Neuronal stem cell (in vitro differentiated cells): ENCODE measurements around the gene ACBD3.

ENCODE experiments used
- DNase-seq: peaks from one replicate; pipeline ENCODE4 v3.0.0-alpha.2; 2013; ENCODE audit warnings: low spot score
- H2AFZ ChIP-seq: one replicate; pipeline ENCODE4 v1.6.1; 2013; ENCODE audit warnings: mild to moderate bottlenecking, low read length, inconsistent platforms
- H2AK5ac ChIP-seq: 2 replicates; pipeline ENCODE4 v1.6.1; 2013; ENCODE audit warnings: low read depth, mild to moderate bottlenecking, inconsistent platforms, low read length, moderate library complexity, mixed read lengths
- H2BK120ac ChIP-seq: 2 replicates; pipeline ENCODE4 v1.6.1; 2013; ENCODE audit warnings: low read depth, mild to moderate bottlenecking, inconsistent platforms, low read length, moderate library complexity, mixed read lengths
- H2BK12ac ChIP-seq: one replicate; pipeline ENCODE4 v1.6.1; 2013; ENCODE audit warnings: low read length, inconsistent platforms
- H2BK15ac ChIP-seq: 2 replicates; pipeline ENCODE4 v1.6.1; 2013; ENCODE audit warnings: mild to moderate bottlenecking, low read length, inconsistent platforms, mixed read lengths
- H2BK5ac ChIP-seq: one replicate; pipeline ENCODE4 v1.6.1; 2013; ENCODE audit warnings: inconsistent platforms, mild to moderate bottlenecking, low read length, moderate library complexity
- H3K14ac ChIP-seq: one replicate; pipeline ENCODE4 v1.6.1; 2013; ENCODE audit warnings: low read length, inconsistent platforms
- H3K18ac ChIP-seq: 2 replicates; pipeline ENCODE4 v1.6.1; 2013; ENCODE audit warnings: low read length, inconsistent platforms
- H3K23ac ChIP-seq: 2 replicates; pipeline ENCODE4 v1.6.1; 2013; ENCODE audit warnings: low read depth, mild to moderate bottlenecking, mixed read lengths, low read length, inconsistent platforms; ENCODE audit not compliant: poor library complexity
- H3K27ac ChIP-seq: replicated peaks from 3 replicates; pipeline ENCODE4 v1.5.1; 2013; ENCODE audit warnings: low read length, inconsistent platforms
- H3K27me3 ChIP-seq, 3 experiments: 2 replicates each; pipeline ENCODE4 v1.6.1; 2013; ENCODE audit warnings: low read length in 3 of 3, mild to moderate bottlenecking in 2 of 3, inconsistent platforms in 1 of 3, low read depth in 1 of 3, mixed read lengths in 1 of 3, moderate library complexity in 1 of 3; ENCODE audit not compliant: control insufficient read depth in 3 of 3, insufficient read depth in 3 of 3
- H3K36me3 ChIP-seq, 2 donors: replicated peaks in 1 of 2; 2 replicates each; pipeline ENCODE4 v1.6.1; 2013; ENCODE audit warnings: low read length in 2 of 2; ENCODE audit not compliant: control insufficient read depth in 2 of 2, insufficient read depth in 2 of 2
- H3K4ac ChIP-seq: 2 replicates; pipeline ENCODE4 v1.6.1; 2013; ENCODE audit warnings: inconsistent platforms, mild to moderate bottlenecking, low read length, moderate library complexity
- H3K4me1 ChIP-seq, 2 donors: 1 replicate in 1 of 2; 2 replicates in 1 of 2; pipeline ENCODE4 v1.6.1; 2013; ENCODE audit warnings: low read length in 2 of 2, low read depth in 1 of 2; ENCODE audit not compliant: control insufficient read depth in 2 of 2, insufficient read depth in 1 of 2
- H3K4me2 ChIP-seq: one replicate; pipeline ENCODE4 v1.6.1; 2013; ENCODE audit warnings: mild to moderate bottlenecking, low read length, inconsistent platforms; ENCODE audit not compliant: insufficient read depth, poor library complexity, severe bottlenecking
- H3K4me3 ChIP-seq, 2 donors: 2 replicates each; pipeline ENCODE4 v1.5.1; 2013; ENCODE audit warnings: low read length in 2 of 2, mild to moderate bottlenecking in 2 of 2, inconsistent platforms in 1 of 2, moderate library complexity in 1 of 2
- H3K79me1 ChIP-seq: one replicate; pipeline ENCODE4 v1.6.1; 2013; ENCODE audit warnings: low read depth, mild to moderate bottlenecking, inconsistent platforms, low read length, moderate library complexity
- H3K9ac ChIP-seq: one replicate; pipeline ENCODE4 v1.6.1; 2013; ENCODE audit warnings: mild to moderate bottlenecking, low read depth, low read length, inconsistent platforms; ENCODE audit not compliant: poor library complexity
- H3K9me3 ChIP-seq, 2 donors: replicated peaks in 1 of 2; 2 replicates each; pipeline versions ENCODE3 to v1.6.1; 2013; ENCODE audit warnings: low read length in 2 of 2, mild to moderate bottlenecking in 2 of 2, inconsistent platforms in 1 of 2, low read depth in 1 of 2, mixed read lengths in 1 of 2, moderate library complexity in 1 of 2; ENCODE audit not compliant: control insufficient read depth in 2 of 2, insufficient read depth in 1 of 2
- H4K8ac ChIP-seq: one replicate; pipeline ENCODE4 v1.6.1; 2013; ENCODE audit warnings: low read depth, mild to moderate bottlenecking, inconsistent platforms, low read length, moderate library complexity
- H4K91ac ChIP-seq: one replicate; pipeline ENCODE4 v1.6.1; 2013; ENCODE audit warnings: low read length, low read depth, mild to moderate bottlenecking, inconsistent platforms; ENCODE audit not compliant: poor library complexity
- WGBS, 2 donors: extraction: QIAGEN DNeasy Blood & Tissue Kit; methylation state at CpG; one replicate each; pipeline ENCODE4 v1.1.7; 2013; ENCODE audit warnings: missing lambda C conversion rate in 2 of 2, mixed read lengths in 1 of 2; ENCODE audit not compliant: insufficient read length in 2 of 2, insufficient replicate concordance in 1 of 2; ENCODE audit errors: extremely low coverage in 2 of 2; 5-methylcytosine and 5-hydroxymethylcytosine counted together

ACBD3 gene

GRCh38 chr1:226126824-226127569 lies 59.5 kb downstream of the ACBD3 start:
- Histone ChIP-seq H2BK5ac (no peak overlapping the region), H3K27ac (no peak overlapping the region), H3K4me2 (no peak overlapping the region), H2AK5ac (peak overlapping the region; percentile 43), H3K9me3 (peaks cover 0 to 2% of the 10 kb centered on the region in 2 donors), H4K8ac (no peak overlapping the region), H3K23ac (peak overlapping the region; percentile 3), H2AFZ (peak overlapping the region; percentile 96), H3K4me1 (peaks cover 15 to 21% of the 10 kb centered on the region in 2 donors), H4K91ac (no peak overlapping the region), H3K4ac (no peak overlapping the region), H2BK12ac (no peak overlapping the region), H2BK15ac (peak overlapping the region; percentile 50), H2BK120ac (peak overlapping the region; percentile 26), H3K18ac (no peak overlapping the region), H3K27me3 (peaks cover 0 to 11% (median 0%) of the 10 kb centered on the region in 3 experiments), H3K36me3 (no peaks in the 10 kb centered on the region), H3K9ac (no peak overlapping the region), H3K14ac (no peak overlapping the region), H3K4me3 (no peak overlapping the region), H3K79me1 (no peaks in the 10 kb centered on the region)
- WGBS, 2 donors = no CpG with 5 or more reads among the region's 31 CpGs
- no peak for DNase-seq

- H3K4me2 ChIP-seq = no peak overlapping the region
- DNase-seq = no peak
- no CpG with 5 or more reads among the region's 10 CpGs for WGBS, 2 donors
These were observed 60.7 kb downstream of the ACBD3 start for GRCh38 chr1:226125831-226126230.

GRCh38 chr1:226125097-226125630 lies 61.4 kb downstream of the ACBD3 start:
- no peak overlapping the region for H3K18ac ChIP-seq
- H2BK15ac ChIP-seq = no peak overlapping the region
- peak overlapping the region; percentile 83 for H2AFZ ChIP-seq
- no peak overlapping the region for H3K23ac ChIP-seq
- peaks cover 0 to 18% (median 5%) of the 10 kb centered on the region in 3 experiments for H3K27me3 ChIP-seq
- no peak overlapping the region for H2BK12ac ChIP-seq
- H3K14ac ChIP-seq = no peak overlapping the region
- no peak overlapping the region for H2BK120ac ChIP-seq
- peaks cover 17 to 27% of the 10 kb centered on the region in 2 donors for H3K4me1 ChIP-seq
- peak; percentile 85 for DNase-seq
- WGBS, 2 donors = no CpG with 5 or more reads among the region's 12 CpGs
- no peak overlapping the region for H2BK5ac ChIP-seq
- no peaks in the 10 kb centered on the region for H3K36me3 ChIP-seq
- no peak overlapping the region for H2AK5ac ChIP-seq
- H4K91ac ChIP-seq = no peak overlapping the region
- no peak overlapping the region for H4K8ac ChIP-seq
- peak overlapping the region in 1 of 2 donors; percentile 17 for H3K4me3 ChIP-seq
- no peaks in the 10 kb centered on the region for H3K79me1 ChIP-seq
- H3K4me2 ChIP-seq = no peak overlapping the region
- H3K9ac ChIP-seq = no peak overlapping the region
- no peak overlapping the region for H3K4ac ChIP-seq
- H3K27ac ChIP-seq = no peak overlapping the region
- no peaks in the 10 kb centered on the region for H3K9me3 ChIP-seq

More at GRCh38 chr1:226125831-226126230, 60.7 kb downstream of the ACBD3 start:
- Histone ChIP-seq H3K4ac (no peak overlapping the region), H3K9me3 (peaks cover 0 to 2% of the 10 kb centered on the region in 2 donors), H2BK120ac (no peak overlapping the region), H3K9ac (no peak overlapping the region), H4K8ac (no peak overlapping the region), H3K4me1 (peaks cover 17 to 25% of the 10 kb centered on the region in 2 donors), H2BK12ac (no peak overlapping the region), H3K27ac (no peak overlapping the region), H2AFZ (peak overlapping the region; percentile 83), H3K18ac (no peak overlapping the region), H3K79me1 (no peaks in the 10 kb centered on the region), H3K14ac (no peak overlapping the region), H2BK15ac (no peak overlapping the region), H3K4me3 (no peak overlapping the region), H2AK5ac (no peak overlapping the region), H3K23ac (no peak overlapping the region), H2BK5ac (no peak overlapping the region), H3K36me3 (no peaks in the 10 kb centered on the region), H3K27me3 (peaks cover 0 to 11% (median 0%) of the 10 kb centered on the region in 3 experiments), H4K91ac (no peak overlapping the region)
